T47D (cell line): Measurements from ENCODE around the gene DIAPH2.
A peak's percentile ranks its signal among the peaks of the same experiment; 100 is the strongest.
"Not testable (repeated sequence)": the region's sequence is repeated elsewhere in the genome, so short reads cannot be mapped to it uniquely, and the experiment has no call there.

Experiments
- DNase-seq, 2 experiments: peaks; one replicate each; pipeline versions ENCODE4 v3.0.0 to v3.0.0-alpha.2; 2011 to 2012; ENCODE audit warnings: low read depth in 1 of 2, low spot score in 1 of 2
- JUND ChIP-seq: IDR thresholded peaks from 2 replicates; pipeline ENCODE4 v1.6.1; 2012; ENCODE audit warnings: low read depth
- in situ Hi-C: cut with HindIII; loops from 2 replicates; pipeline ENCODE4 v1.10.0; 2016; ENCODE audit warnings: low sequenced_read_pairs, low pct_unique_long_range_greater_than_20kb

Gene DIAPH2

DNA sequence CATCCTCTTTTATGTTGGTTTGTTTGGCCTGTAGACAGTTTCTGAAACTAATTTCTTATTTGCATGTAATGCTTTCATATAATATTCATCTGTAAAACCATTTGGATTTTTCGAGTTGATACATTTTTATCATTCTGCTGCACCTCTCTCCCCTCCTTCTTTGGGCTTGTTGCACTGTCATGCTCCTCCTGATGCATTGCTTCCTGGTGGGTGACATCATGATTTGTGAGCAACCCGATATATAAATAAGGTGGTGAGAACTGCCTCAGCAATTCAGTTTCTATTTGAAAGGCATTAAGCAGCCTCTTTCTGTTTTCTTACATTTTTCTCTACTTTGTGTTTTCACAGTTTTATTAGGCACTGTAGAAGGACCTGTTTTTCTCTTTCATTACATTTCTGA lies 714.8 kb downstream of the DIAPH2 start:
- no peak for TF ChIP-seq JUND
- in situ Hi-C loops = no loop called here
- no peak for DNase-seq

DNA sequence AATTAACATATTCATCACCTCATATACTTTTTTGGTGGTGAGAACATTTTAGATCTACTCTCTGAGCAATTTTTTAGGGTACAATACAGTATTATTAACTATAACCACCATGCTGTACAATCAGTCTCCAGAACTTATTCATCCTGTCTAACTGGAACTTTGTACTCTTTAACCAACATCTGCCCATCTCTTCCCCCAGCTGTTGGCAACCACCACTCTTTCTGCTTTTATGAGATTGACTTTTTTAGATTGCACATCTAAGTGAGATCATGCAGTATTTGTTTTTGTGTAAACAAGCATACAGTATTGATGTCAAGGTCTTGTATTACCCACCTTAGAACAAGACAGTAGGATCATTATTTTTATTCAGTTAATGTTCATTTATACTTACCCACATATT lies 715.9 kb downstream of the DIAPH2 start:
- no peak for DNase-seq
- in situ Hi-C loops = no loop called here
- TF ChIP-seq JUND = no peak

DNA sequence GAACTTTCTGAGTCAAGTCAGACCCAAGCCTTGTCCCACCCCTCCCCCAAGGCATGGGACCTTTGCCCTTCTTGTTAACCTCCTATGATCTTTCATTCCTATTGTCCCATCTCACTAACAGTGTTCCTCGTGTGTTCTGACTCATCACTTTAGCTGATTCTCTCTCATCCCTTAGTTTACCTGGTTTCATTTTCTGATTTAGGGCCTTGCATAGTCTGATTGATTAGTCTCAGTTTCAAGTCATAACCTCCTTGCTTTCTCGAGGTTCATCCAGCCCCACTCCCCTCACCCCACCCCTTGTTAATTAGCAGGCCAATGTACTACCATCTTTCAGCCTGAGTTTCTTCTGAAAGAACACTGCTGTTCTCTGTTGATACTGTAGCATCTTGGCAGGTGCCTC lies 716.5 kb downstream of the DIAPH2 start:
- no peak for DNase-seq
- no peak for TF ChIP-seq JUND
- in situ Hi-C loops = no loop called here

- no peak for DNase-seq
- TF ChIP-seq JUND = no peak
- in situ Hi-C loops = no loop called here
These were observed 717.0 kb downstream of the DIAPH2 start for GRCh38 chrX:97401586-97402136.

DNA sequence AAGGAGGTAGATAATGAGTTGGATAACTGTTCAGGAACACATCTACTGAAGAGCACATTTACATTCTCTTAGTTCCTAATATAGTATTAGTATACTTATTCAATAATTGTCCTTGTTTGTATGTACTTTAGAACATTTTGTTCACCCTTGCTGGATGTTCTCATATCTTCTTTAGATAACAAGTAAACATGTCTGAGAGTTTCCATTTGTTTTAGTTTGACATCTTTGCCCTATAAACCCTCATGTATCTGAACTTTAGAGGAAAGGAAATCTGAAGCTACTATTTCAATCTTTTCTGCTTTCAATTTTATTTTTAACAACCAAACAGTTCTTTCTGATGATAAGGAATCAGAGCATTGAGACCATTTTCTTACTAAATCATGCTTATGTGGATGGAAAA lies 717.7 kb downstream of the DIAPH2 start:
- no peak for DNase-seq
- no peak for TF ChIP-seq JUND
- in situ Hi-C loops = no loop called here

DNA sequence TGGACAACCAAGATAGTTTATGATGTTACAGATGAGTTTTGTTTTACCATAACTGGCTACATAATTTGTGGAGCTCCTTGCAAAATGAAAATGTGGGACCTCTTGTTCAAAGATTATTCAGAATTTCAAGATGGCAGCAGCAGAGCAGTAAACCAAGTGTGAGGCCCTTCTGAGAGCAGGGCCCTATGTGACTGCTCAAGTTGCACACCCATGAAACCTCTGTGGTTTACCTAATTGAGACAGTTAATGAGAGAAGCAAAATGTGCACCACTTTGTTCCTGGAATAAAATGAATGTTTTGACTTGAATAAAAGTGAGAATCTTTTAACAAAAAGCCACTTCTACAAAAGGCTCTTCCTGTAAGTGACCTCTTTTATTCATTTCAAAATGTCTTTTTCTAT lies 718.3 kb downstream of the DIAPH2 start:
- in situ Hi-C loops = no loop called here
- no peak for TF ChIP-seq JUND
- DNase-seq = no peak

DNA sequence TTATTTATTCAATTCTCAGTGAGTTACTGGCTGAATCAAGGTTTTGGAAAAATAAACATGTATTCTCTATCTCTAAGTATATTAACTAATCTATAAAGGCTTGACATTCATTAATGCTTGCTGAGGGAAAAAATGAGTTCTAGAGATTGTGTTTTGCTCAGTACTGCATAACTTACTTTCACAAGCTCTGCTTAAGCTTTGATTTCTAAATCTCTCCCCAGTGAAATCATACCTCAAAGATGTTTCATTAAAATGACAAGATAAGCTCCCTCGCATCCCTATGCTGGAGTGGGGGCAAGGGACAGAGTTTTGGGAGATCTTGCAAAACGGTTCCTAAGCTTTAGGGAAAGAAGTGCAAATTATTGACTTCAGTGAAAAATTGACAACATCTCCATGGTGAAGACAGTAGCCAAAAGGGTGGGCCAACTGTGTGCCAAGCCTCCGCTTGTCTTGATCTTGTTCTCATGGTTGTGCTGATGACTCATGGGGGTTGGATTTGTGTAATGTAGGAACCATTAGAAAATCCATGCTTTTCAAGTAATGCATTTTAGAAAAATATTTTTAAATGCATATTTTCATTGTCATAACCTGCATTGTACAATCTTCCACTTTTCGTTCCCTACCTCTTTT lies 720.5 kb downstream of the DIAPH2 start:
- DNase-seq = no peak
- in situ Hi-C loops = no loop called here
- TF ChIP-seq JUND = no peak

- in situ Hi-C loops, DNase-seq: not testable (repeated sequence)
These were observed 725.2 kb downstream of the DIAPH2 start for GRCh38 chrX:97409632-97410415.

GRCh38 chrX:97416461-97416860 lies 731.8 kb downstream of the DIAPH2 start:
- DNase-seq = no peak

GRCh38 chrX:97429101-97429500 lies 744.5 kb downstream of the DIAPH2 start:
- TF ChIP-seq JUND = no peak
- DNase-seq = no peak
- in situ Hi-C loops = no loop called here

More at GRCh38 chrX:97416461-97416860, 731.8 kb downstream of the DIAPH2 start:
- in situ Hi-C loops = no loop called here
- TF ChIP-seq JUND = no peak

DNA sequence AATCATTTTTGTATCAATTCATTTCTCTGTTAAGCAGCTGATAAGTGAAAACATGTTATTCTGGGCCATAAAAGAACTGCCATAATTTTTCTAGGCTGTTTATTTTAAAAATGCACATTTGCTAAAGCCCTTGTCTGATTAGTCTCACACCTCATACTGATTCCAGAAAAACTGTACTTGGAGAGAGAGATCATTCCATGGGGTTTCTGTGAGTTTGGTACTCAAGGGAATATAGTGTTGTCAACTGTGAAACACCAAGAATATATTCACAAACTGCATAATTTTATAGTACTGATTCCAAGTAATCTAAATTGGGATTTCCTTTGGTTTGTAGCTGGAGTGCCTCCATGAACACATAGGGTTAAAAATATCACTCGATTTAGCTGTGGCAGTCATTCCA lies 746.6 kb downstream of the DIAPH2 start:
- in situ Hi-C loops = no loop called here
- TF ChIP-seq JUND = no peak
- no peak for DNase-seq

GRCh38 chrX:97446298-97446882 lies 761.7 kb downstream of the DIAPH2 start:
- peak in 1 of 2 experiments; percentile 0 for DNase-seq
- no peak for TF ChIP-seq JUND
- in situ Hi-C loops = no loop called here

- DNase-seq = no peak
- in situ Hi-C loops = no loop called here
- TF ChIP-seq JUND = no peak
These were observed 762.7 kb downstream of the DIAPH2 start for GRCh38 chrX:97447306-97447705.

DNA sequence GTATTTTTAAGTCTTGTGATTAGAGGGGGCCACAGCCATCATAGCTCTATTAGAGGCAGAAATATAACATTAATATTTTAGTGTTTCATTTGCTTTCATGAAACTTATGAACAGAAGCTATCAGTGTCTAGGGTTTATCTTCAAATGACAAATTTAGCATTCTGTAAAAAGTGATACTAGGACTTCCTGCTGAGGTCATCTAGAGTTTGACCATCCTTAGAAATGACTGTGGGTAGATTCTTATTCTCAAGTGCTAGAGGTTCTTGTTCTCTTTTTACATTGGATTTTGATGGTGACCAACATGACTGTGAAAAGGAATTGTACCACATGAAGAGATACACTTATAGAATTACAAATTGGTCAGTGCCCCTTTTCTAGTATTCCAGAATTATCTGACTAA lies 767.6 kb downstream of the DIAPH2 start:
- DNase-seq = no peak
- in situ Hi-C loops = no loop called here
- TF ChIP-seq JUND = no peak
